Measurements from ENCODE around the gene RPS8.

- TF ChIP-seq CTCF (IDR thresholded peaks at IDR 0.05; ENCODE audit: poor library complexity) (no peak), EZH2 (IDR thresholded peaks at IDR 0.05; ENCODE audit: borderline replicate concordance) (no peak)
Measured at GRCh38 chr1:44808938-44809917, 33.9 kb downstream of the RPS8 start.
